Measurements from ENCODE around the gene FRAS1. TPM values are rescaled to one million over a fixed set of nuclear protein-coding genes. Genes with fewer than 3 reads are reported as not detected.
"Not testable (repeated sequence)": the region's sequence is repeated elsewhere in the genome, so short reads cannot be mapped to it uniquely, and the experiment has no call there.

FRAS1 gene
- total RNA-seq, 1 donor from 2014 or later: 0.20 TPM

GRCh38 chr4:78165758-78166157 lies 108.6 kb downstream of the FRAS1 start:
- no peak for DNase-seq (ENCODE audit: low read depth in 2 of 2)

- DNase-seq (ENCODE audit: low read depth in 2 of 2): no peak
Observed at GRCh38 chr4:78166622-78167021, 109.5 kb downstream of the FRAS1 start.

GRCh38 chr4:78167510-78167909 lies 110.4 kb downstream of the FRAS1 start:
- DNase-seq (ENCODE audit: low read depth in 2 of 2): no peak

GRCh38 chr4:78168029-78168428 lies 110.9 kb downstream of the FRAS1 start:
- DNase-seq (ENCODE audit: low read depth in 2 of 2): no peak

- DNase-seq (ENCODE audit: low read depth in 2 of 2): no peak
Observed at GRCh38 chr4:78169728-78170127, 112.6 kb downstream of the FRAS1 start.

- DNase-seq (ENCODE audit: low read depth in 2 of 2): no peak
Observed at GRCh38 chr4:78171482-78171881, 114.4 kb downstream of the FRAS1 start.

GRCh38 chr4:78174891-78175290 lies 117.8 kb downstream of the FRAS1 start:
- DNase-seq (ENCODE audit: low read depth in 2 of 2): no peak

GRCh38 chr4:78179196-78179595 lies 122.1 kb downstream of the FRAS1 start:
- DNase-seq (ENCODE audit: low read depth in 2 of 2): no peak

- not testable (repeated sequence) for DNase-seq (ENCODE audit: low read depth in 2 of 2)
Observed at GRCh38 chr4:78181681-78182234, 124.6 kb downstream of the FRAS1 start.

- DNase-seq (ENCODE audit: low read depth in 2 of 2): no peak
Observed at GRCh38 chr4:78184584-78184983, 127.5 kb downstream of the FRAS1 start.

- DNase-seq (ENCODE audit: low read depth in 2 of 2): no peak
Observed at GRCh38 chr4:78185117-78185516, 128.0 kb downstream of the FRAS1 start.

GRCh38 chr4:78186597-78187543 lies 129.7 kb downstream of the FRAS1 start:
- no peak for DNase-seq (ENCODE audit: low read depth in 2 of 2)

GRCh38 chr4:78190068-78190467 lies 132.9 kb downstream of the FRAS1 start:
- DNase-seq (ENCODE audit: low read depth in 2 of 2): no peak

GRCh38 chr4:78190595-78190994 lies 133.5 kb downstream of the FRAS1 start:
- no peak for DNase-seq (ENCODE audit: low read depth in 2 of 2)

- DNase-seq (ENCODE audit: low read depth in 2 of 2): no peak
Observed at GRCh38 chr4:78197947-78198346, 140.8 kb downstream of the FRAS1 start.

- DNase-seq (ENCODE audit: low read depth in 2 of 2): no peak
Observed at GRCh38 chr4:78199984-78200383, 142.9 kb downstream of the FRAS1 start.

GRCh38 chr4:78200949-78201348 lies 143.8 kb downstream of the FRAS1 start:
- DNase-seq (ENCODE audit: low read depth in 2 of 2): no peak

GRCh38 chr4:78204176-78204575 lies 147.1 kb downstream of the FRAS1 start:
- DNase-seq (ENCODE audit: low read depth in 2 of 2): no peak

GRCh38 chr4:78205591-78205990 lies 148.5 kb downstream of the FRAS1 start:
- DNase-seq (ENCODE audit: low read depth in 2 of 2): no peak

GRCh38 chr4:78207541-78207940 lies 150.4 kb downstream of the FRAS1 start:
- DNase-seq (ENCODE audit: low read depth in 2 of 2): no peak

- DNase-seq (ENCODE audit: low read depth in 2 of 2): no peak
Observed at GRCh38 chr4:78207951-78208350, 150.8 kb downstream of the FRAS1 start.

GRCh38 chr4:78208896-78209295 lies 151.8 kb downstream of the FRAS1 start:
- not testable (repeated sequence) for DNase-seq (ENCODE audit: low read depth in 2 of 2)

All from lung microvascular endothelial cell (primary cell).